ENCODE data around the gene SATB2. TPM values are rescaled to one million over a fixed set of nuclear protein-coding genes. Genes with fewer than 3 reads are reported as not detected.

The SATB2 gene
- total RNA-seq, 1 donor from 2014 or later = 5.5 TPM

GRCh38 chr2:199310771-199311585 lies 146.8 kb downstream of the SATB2 start:
- H3K36me3 ChIP-seq (ENCODE audit: control insufficient read depth, insufficient read depth, low read length) = no peaks in the 10 kb centered on the region
- H3K4me3 ChIP-seq (ENCODE audit: low read depth, low read length) = no peak overlapping the region
- no peaks in the 10 kb centered on the region for H3K27me3 ChIP-seq (ENCODE audit: control insufficient read depth, insufficient read depth, low read length)
- DNase-seq (ENCODE audit: low read depth) = no peak
- no peak for TF ChIP-seq CTCF (IDR thresholded peaks at IDR 0.05; ENCODE audit: insufficient read depth, low read length, poor library complexity, severe bottlenecking)

- TF ChIP-seq CTCF (IDR thresholded peaks at IDR 0.05; ENCODE audit: insufficient read depth, low read length, poor library complexity, severe bottlenecking) = no peak
- H3K4me3 ChIP-seq (ENCODE audit: low read depth, low read length) = no peak overlapping the region
- H3K36me3 ChIP-seq (ENCODE audit: control insufficient read depth, insufficient read depth, low read length) = no peaks in the 10 kb centered on the region
- no peak for DNase-seq (ENCODE audit: low read depth)
- no peaks in the 10 kb centered on the region for H3K27me3 ChIP-seq (ENCODE audit: control insufficient read depth, insufficient read depth, low read length)
These were observed 147.8 kb downstream of the SATB2 start for GRCh38 chr2:199309973-199310372.

GRCh38 chr2:199309411-199309810 lies 148.3 kb downstream of the SATB2 start:
- Histone ChIP-seq H3K4me3 (ENCODE audit: low read depth, low read length) (no peak overlapping the region), H3K27me3 (ENCODE audit: control insufficient read depth, insufficient read depth, low read length) (no peaks in the 10 kb centered on the region), H3K36me3 (ENCODE audit: control insufficient read depth, insufficient read depth, low read length) (no peaks in the 10 kb centered on the region)
- no peak for TF ChIP-seq CTCF (IDR thresholded peaks at IDR 0.05; ENCODE audit: insufficient read depth, low read length, poor library complexity, severe bottlenecking)
- DNase-seq (ENCODE audit: low read depth) = no peak

- DNase-seq (ENCODE audit: low read depth) = no peak
- Histone ChIP-seq H3K27me3 (ENCODE audit: control insufficient read depth, insufficient read depth, low read length) (no peaks in the 10 kb centered on the region), H3K4me3 (ENCODE audit: low read depth, low read length) (no peak overlapping the region), H3K36me3 (ENCODE audit: control insufficient read depth, insufficient read depth, low read length) (no peaks in the 10 kb centered on the region)
- no peak for TF ChIP-seq CTCF (IDR thresholded peaks at IDR 0.05; ENCODE audit: insufficient read depth, low read length, poor library complexity, severe bottlenecking)
These were observed 149.2 kb downstream of the SATB2 start for GRCh38 chr2:199308567-199308966.

- TF ChIP-seq CTCF (IDR thresholded peaks at IDR 0.05; ENCODE audit: insufficient read depth, low read length, poor library complexity, severe bottlenecking) = no peak
- Histone ChIP-seq H3K4me3 (ENCODE audit: low read depth, low read length) (no peak overlapping the region), H3K36me3 (ENCODE audit: control insufficient read depth, insufficient read depth, low read length) (no peaks in the 10 kb centered on the region), H3K27me3 (ENCODE audit: control insufficient read depth, insufficient read depth, low read length) (no peaks in the 10 kb centered on the region)
- no peak for DNase-seq (ENCODE audit: low read depth)
These were observed 150.3 kb downstream of the SATB2 start for GRCh38 chr2:199307461-199307860.

GRCh38 chr2:199306116-199306515 lies 151.6 kb downstream of the SATB2 start:
- DNase-seq (ENCODE audit: low read depth) = no peak
- Histone ChIP-seq H3K4me3 (ENCODE audit: low read depth, low read length) (no peak overlapping the region), H3K27me3 (ENCODE audit: control insufficient read depth, insufficient read depth, low read length) (no peaks in the 10 kb centered on the region)

More at GRCh38 chr2:199306116-199306515, 151.6 kb downstream of the SATB2 start:
- H3K36me3 ChIP-seq (ENCODE audit: control insufficient read depth, insufficient read depth, low read length) = no peaks in the 10 kb centered on the region
- TF ChIP-seq CTCF (IDR thresholded peaks at IDR 0.05; ENCODE audit: insufficient read depth, low read length, poor library complexity, severe bottlenecking) = no peak
